ENCODE data around the gene MARK3. TPM values are rescaled to one million over a fixed set of nuclear protein-coding genes. Genes with fewer than 3 reads are reported as not detected.

MARK3 gene
- total RNA-seq, 2 experiments from 2014 or later = 107 TPM

DNA sequence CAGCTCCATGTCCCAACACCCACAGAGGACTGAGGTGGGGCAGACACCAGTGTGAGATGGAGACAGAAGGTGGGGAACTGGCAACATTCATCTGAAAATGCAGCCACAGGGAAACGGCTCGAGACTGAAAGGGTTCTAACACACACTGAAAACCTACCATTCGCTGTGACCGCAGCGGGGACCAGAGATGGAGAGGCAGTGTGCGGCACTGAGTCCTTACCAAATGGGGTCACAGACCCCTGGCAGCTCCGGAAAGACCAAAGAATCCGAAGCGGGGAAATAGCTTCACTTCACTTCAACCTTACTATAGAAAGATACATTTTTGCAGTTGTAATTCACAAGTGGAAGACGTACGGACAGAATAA, 167.6 kb downstream of the MARK3 start:
- intact Hi-C loops (cut with DNase I, micrococcal nuclease) = no loop called here
- H3K27me3 ChIP-seq (ENCODE audit: control insufficient read depth in 1 of 2, insufficient read depth in 2 of 2, low read length in 2 of 2) = no peaks in the 10 kb centered on the region
- TF ChIP-seq, protein P1, sequence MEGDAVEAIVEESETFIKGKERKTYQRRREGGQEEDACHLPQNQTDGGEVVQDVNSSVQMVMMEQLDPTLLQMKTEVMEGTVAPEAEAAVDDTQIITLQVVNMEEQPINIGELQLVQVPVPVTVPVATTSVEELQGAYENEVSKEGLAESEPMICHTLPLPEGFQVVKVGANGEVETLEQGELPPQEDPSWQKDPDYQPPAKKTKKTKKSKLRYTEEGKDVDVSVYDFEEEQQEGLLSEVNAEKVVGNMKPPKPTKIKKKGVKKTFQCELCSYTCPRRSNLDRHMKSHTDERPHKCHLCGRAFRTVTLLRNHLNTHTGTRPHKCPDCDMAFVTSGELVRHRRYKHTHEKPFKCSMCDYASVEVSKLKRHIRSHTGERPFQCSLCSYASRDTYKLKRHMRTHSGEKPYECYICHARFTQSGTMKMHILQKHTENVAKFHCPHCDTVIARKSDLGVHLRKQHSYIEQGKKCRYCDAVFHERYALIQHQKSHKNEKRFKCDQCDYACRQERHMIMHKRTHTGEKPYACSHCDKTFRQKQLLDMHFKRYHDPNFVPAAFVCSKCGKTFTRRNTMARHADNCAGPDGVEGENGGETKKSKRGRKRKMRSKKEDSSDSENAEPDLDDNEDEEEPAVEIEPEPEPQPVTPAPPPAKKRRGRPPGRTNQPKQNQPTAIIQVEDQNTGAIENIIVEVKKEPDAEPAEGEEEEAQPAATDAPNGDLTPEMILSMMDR (IDR thresholded peaks at IDR 0.05) = no peak
- ChIA-PET CTCF (interaction anchor here (1.1 to 1.4 kb wide), 2 partner anchors 34 kb away, joined by 3 read pairs; no protein-coding TSS in a partner anchor), POLR2A (interaction anchor here (0.8 kb wide), 1 partner anchor 9 kb away, joined by 6 read pairs; the partner anchor contains the start of genes BAG5 and COA8)
- H3K9me3 ChIP-seq (ENCODE audit: control insufficient read depth in 1 of 2, insufficient read depth in 1 of 2, low read length in 2 of 2) = no peaks in the 10 kb centered on the region
- H3K36me3 ChIP-seq (ENCODE audit: insufficient read depth, low read length) = peaks cover 7% of the 10 kb centered on the region
- ATAC-seq (ENCODE audit: poor library complexity) (no peak), DNase-seq (no peak)
- Mint-ChIP-seq H3K27me3 (no peaks in the 10 kb centered on the region), H3K9me3 (no peaks in the 10 kb centered on the region), H3K27ac (no peak overlapping the region), H3K4me1 (ENCODE audit: low read depth) (peaks cover 16% of the 10 kb centered on the region), H3K4me3 (no peak overlapping the region), H3K36me3 (ENCODE audit: low read depth) (peaks cover 15% of the 10 kb centered on the region)
- peaks cover 8% of the 10 kb centered on the region for H3K4me1 ChIP-seq (ENCODE audit: insufficient read depth, low read length)
- no peak overlapping the region for H3K4me3 ChIP-seq (ENCODE audit: low read length)
- no peak overlapping the region for H3K27ac ChIP-seq (ENCODE audit: low read depth in 1 of 2, low read length in 2 of 2)

Other genes with a start within 250 kb of the MARK3 start
- gene EIF5, start 51.2 kb upstream of the MARK3 start, total RNA-seq = 100 to 1,000 TPM; 658 TPM
- gene CKB, start 137.4 kb downstream of the MARK3 start, total RNA-seq = 1 to 10 TPM; 5.8 to 6.6 TPM
- 1 to 10 TPM; 9.2 to 9.8 TPM for gene TRMT61A, start 143.8 kb downstream of the MARK3 start, total RNA-seq
- 10 to 100 TPM; 39.4 to 40.3 TPM for gene BAG5, start 177.2 kb downstream of the MARK3 start, total RNA-seq
- 10 to 100 TPM in 1 of 2 experiments, 1 to 10 TPM in 1; 9.1 to 10.7 TPM for gene COA8, start 177.5 kb downstream of the MARK3 start, total RNA-seq
- 100 to 1,000 TPM; 111 to 119 TPM for gene KLC1, start 243.8 kb downstream of the MARK3 start, total RNA-seq